ENCODE results near the gene TGFBR1.

GRCh38 chr9:99184475-99185347 lies 79.8 kb downstream of the TGFBR1 start:
- TF ChIP-seq, protein P1, sequence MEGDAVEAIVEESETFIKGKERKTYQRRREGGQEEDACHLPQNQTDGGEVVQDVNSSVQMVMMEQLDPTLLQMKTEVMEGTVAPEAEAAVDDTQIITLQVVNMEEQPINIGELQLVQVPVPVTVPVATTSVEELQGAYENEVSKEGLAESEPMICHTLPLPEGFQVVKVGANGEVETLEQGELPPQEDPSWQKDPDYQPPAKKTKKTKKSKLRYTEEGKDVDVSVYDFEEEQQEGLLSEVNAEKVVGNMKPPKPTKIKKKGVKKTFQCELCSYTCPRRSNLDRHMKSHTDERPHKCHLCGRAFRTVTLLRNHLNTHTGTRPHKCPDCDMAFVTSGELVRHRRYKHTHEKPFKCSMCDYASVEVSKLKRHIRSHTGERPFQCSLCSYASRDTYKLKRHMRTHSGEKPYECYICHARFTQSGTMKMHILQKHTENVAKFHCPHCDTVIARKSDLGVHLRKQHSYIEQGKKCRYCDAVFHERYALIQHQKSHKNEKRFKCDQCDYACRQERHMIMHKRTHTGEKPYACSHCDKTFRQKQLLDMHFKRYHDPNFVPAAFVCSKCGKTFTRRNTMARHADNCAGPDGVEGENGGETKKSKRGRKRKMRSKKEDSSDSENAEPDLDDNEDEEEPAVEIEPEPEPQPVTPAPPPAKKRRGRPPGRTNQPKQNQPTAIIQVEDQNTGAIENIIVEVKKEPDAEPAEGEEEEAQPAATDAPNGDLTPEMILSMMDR (IDR thresholded peaks at IDR 0.05) = peak; percentile 95
- TF ChIP-seq EZH2 (IDR thresholded peaks at IDR 0.05) (no peak), EZH2phosphoT487 (IDR thresholded peaks at IDR 0.05) (no peak)
